Myocyte (in vitro differentiated cells): ENCODE results near the gene KIAA0232. TPM values are rescaled to one million over a fixed set of nuclear protein-coding genes. Genes with fewer than 3 reads are reported as not detected.
A peak's percentile ranks its signal among the peaks of the same experiment; 100 is the strongest.
"Not testable (repeated sequence)": the region's sequence is repeated elsewhere in the genome, so short reads cannot be mapped to it uniquely, and the experiment has no call there.

Source experiments
- DNase-seq: peaks from one replicate; pipeline ENCODE4 v3.0.0-alpha.2; 2012; ENCODE audit warnings: low read depth
- total RNA-seq: library from RNA; depleted of rRNA; stranded (reverse); fragments of >200 nt; gene quantifications from 2 replicates; pipeline ENCODE4 v1.2.3, GENCODE V29; 2014

The KIAA0232 gene
- total RNA-seq, 1 donor from 2014 or later, result 64.2 TPM

- DNase-seq, result no peak
Observed at GRCh38 chr4:6754481-6755087, 27.9 kb upstream of the KIAA0232 start.

- DNase-seq, result no peak
Observed at GRCh38 chr4:6755088-6755753, 27.3 kb upstream of the KIAA0232 start.

DNA sequence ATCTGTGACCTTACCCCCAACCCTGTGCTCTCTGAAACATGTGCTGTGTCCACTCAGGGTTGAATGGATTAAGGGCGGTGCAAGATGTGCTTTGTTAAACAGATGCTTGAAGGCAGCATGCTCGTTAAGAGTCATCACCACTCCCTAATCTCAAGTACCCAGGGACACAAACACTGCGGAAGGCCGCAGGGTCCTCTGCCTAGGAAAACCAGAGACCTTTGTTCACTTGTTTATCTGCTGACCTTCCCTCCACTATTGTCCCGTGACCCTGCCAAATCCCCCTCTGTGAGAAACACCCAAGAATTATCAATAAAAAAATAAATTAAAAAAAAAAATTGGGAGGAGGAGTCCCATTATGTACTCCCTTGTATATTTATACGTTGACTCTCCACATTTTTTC, 26.2 kb upstream of the KIAA0232 start:
- not testable (repeated sequence) for DNase-seq

DNA sequence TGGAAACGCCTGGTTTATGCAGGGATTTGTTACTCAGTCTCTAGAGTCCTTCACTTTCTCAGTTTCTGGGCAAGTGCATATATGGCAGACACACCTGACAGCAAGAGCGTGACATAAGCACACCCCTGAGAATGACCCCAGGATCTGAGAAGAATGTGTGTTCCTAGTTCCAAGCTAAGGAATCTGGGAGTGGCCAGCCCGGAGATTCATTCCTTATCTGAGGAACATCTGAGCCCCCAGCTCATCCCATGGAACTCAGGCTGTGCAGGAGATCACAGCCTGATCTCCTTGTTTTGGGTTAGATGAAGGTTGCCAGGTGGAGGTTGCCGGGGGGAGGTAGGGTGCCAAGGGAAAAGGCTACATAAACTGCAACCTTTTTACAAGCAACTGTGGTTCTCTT, 23.8 kb upstream of the KIAA0232 start:
- DNase-seq, result no peak

GRCh38 chr4:6760865-6761264, 21.7 kb upstream of the KIAA0232 start:
- no peak for DNase-seq

DNA sequence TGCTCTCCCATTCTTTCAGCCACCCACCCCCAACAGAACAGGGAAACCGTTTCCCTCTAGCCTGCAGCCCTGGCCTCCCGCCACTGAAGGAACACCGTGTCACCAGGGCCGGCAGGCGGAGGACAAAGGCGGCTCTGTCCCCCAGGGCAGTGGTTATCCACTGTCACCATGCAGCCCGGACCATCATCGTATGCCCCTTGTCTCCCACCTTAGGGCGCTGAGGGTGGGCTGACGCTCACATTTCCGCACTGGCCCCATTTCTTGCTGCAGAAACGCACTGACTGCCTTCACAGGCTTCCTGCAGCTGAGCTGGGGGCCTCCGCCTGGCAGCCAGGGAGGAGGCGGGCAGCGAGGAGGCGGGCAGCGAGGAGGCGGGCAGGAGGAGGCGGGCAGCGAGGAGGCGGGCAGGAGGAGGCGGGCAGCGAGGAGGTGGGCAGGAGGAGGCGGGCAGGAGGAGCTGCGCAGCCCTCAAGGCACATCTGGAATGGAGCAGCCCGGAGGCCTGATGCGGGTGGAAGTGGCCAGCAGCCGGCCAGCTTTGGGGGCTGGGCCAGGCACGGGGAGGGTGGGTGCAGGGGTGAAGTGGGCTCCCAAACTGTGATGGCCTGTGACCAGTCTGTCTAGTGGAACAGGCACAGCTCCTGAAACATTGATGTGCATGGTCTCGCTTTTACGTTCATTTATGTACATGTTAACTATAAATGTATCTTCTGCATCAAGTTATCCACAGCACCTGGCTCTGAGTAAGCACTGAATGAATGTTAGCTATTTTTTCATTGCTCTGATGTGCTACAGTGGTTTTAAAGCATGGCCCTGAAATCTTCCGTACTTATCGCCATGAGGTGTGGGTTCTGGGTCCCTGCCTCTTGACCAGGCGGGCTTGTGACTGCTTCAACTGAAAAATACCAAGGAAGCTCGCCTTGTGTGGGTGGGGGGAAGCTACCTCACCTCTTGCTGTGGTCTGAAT, 20.6 kb upstream of the KIAA0232 start:
- DNase-seq, result no peak

- DNase-seq, result no peak
Observed at GRCh38 chr4:6763330-6763851, 19.1 kb upstream of the KIAA0232 start.

DNA sequence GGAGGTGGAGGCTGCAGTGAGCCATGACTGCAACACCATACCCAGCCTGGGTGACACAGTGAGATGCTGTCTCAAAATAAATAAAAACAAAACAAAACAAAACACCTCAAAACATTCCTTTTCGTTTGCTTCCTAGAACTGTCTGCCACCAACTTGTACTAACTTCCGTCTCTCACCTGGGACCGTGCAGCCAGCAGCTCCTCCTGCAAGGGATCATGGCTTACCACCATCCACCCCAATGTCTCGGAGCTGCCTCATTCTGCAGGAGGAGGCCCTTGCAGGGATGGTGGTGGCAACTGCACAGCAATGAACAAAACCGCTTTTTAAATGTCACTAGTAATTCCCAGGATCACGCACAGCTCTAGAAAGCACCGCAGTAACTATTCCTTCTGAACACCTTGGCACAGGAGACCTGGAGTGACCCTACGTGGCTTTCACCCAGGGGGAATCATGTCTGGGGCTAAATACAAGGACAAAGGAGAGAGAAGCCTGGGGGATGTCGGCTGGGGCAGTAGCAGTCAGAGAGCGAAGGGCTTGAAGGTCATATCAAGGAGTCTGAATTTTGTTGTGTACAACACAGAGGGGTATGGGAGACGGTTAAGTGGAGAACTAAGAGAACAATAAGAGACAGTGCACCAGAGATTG, 17.4 kb upstream of the KIAA0232 start:
- DNase-seq, result no peak

DNA sequence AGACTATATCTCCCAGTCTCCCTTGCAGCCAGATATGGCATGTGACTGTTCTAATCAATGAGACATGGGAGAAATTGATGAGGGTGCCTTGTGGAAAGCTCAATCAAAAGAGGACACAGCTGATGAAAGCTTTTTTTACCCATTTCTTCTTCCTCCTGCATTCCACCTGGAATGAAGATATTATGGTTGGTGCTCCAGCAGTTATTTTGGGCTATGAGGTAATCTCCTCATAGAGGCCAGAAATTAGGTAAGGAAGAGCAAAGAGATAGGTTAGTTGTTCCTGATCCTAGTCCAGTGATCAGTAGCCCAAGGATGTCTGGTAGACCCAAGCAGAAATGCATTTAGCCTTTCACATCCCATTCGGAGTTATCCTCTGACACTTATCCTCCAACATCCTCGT, 16.8 kb upstream of the KIAA0232 start:
- DNase-seq, result no peak

DNA sequence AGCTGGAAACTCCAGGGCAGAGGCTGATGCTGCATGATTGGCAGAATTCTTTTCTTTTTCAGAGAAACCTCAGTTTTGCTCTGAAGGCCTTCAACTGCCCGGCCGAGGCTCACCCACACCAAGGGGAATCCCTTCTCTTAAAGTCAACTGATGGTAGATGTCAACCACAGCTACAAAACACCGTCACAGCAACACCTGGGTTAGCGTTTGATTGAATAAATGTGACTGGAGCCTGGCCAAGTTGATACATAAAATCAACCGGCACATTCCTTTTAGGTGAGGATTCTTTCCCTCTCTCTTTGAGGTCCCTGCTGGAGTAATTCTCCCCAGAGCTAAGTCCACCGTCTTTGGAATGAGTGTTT, 15.2 kb upstream of the KIAA0232 start:
- no peak for DNase-seq

GRCh38 chr4:6767748-6768538, 14.6 kb upstream of the KIAA0232 start:
- peak; percentile 91 for DNase-seq

DNA sequence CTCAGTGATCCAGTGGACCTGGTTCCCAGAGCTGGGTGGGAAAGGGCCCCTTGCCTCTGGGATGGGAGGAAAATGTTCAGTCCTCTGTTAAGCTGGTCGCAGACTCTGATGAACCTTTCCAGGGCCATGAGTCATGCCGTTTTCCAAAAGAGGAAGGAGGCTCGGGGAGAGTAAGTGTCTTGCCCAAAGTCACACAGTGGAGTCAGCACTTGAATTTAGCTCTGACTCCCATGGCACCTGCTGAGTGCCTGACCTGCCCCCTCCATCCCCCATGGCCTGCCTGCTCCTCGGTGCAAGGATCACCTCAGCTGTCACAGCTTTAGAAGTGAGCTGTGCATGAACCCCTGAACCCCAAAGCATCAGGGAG, 14.0 kb upstream of the KIAA0232 start:
- DNase-seq, result peak; percentile 93

- peak; percentile 41 for DNase-seq
Observed at GRCh38 chr4:6769233-6769988, 13.1 kb upstream of the KIAA0232 start.

GRCh38 chr4:6769989-6770420, 12.5 kb upstream of the KIAA0232 start:
- no peak for DNase-seq

DNA sequence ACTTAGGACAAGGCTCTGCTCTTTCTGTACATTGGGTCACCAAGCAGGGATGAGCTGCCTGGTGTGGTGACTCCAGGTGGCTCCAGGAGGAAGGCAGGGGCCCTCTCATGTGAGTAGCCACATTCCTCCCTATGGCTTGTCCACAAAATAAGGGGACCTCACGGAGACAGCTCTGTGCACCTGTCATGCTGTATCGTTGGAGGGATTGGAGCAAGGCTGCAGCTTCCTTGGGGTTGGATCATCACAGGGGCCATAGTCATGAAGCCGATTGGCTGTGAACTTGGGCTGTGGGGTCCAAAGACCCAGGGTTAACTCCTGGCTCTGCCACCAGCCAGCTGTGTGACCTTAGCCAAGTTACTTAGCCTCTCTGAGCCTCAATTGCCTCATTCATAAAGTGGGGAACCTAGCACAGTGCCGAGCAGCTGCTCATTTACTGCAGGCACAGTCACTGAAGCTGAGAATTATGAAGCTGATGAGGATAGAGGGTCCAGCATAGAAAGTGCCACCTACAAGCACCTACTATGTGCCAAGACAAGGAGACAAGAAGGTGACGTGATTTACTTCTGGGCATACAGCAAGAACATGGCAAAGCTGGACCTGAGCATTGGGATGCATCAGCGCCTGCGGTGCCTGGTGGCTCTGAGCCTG, 11.8 kb upstream of the KIAA0232 start:
- DNase-seq, result peak; percentile 63

DNA sequence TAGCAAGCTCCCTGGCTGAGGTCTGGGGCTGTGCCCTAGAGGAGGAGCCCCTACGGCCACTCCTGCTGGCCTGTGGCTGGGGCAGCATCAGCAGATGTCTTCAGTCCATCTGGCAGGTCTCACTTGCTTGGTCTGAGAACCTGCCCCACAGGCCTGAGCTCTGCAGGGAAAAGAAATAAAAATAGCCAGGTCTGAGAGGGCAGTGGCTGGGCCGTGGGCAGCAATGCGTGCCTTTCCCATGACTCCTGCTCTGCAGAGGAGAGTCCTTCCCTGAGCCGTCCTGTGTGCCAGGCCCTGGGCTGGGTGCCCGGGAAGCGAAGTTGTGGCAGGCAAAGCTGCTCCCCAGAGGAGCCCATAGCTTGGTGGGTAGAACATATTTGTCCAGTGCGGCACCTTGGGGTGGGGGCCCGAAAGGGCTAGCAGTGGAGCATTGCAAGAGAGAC, 11.3 kb upstream of the KIAA0232 start:
- peak; percentile 97 for DNase-seq

DNA sequence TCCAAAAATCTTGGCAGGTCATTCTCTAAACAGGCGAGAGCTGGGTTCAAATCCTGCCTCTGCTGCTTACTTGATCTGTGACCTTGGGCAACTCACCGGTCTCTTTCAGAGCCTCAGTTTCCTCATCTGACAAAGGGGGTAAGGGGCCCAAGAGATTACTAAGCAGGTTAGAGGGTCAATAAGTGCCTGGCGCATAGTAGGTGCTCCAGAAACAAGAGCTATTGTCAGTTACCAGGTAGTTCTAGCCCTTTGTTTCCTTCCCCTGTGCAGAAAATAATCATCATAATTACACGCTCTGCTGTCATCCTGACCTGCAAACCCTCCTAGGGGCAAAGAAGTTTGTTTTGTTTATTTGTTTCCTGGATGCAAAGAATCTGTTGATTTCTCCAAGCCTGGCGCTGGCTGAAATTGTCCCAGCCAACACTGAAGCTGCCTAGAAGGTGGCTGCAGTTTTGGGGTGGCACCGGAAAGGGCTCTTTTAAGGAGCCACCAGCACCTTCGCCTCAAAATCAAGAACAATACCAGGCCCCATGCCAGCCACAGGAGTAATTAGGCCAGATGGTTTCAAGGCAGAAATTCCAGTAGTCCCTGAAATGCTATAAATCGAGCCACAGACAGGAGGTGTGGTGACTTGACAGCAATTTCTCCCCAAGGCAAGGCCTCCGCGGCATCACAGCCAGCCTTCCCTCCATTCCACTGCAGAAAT, 10.2 kb upstream of the KIAA0232 start:
- peak; percentile 85 for DNase-seq

DNA sequence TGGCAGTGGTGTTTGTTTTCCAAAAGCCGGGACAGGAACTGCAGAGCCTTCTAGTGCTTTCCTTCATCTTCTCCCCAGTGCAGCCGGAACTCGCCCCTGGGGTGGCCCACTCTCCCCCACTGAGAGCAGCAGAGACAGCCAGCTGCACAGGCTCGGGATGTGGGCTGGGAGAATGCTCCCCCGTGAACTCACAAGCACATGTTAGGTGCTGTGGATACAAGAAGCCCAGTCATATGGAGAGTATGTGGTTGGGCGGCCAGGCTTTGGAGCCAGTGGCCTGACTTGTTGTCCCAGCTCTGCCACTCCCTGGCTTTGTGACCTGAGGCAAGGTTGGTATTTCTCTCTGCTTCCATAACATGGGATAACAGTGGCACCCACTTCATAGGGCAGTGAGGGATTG, 9.4 kb upstream of the KIAA0232 start:
- DNase-seq, result peak; percentile 74
